SK-N-MC (cell line): ENCODE measurements around the gene CFI.

ENCODE experiments used
- DNase-seq: peaks from one replicate; pipeline ENCODE4 v3.0.0-alpha.2; 2011; ENCODE audit warnings: low read depth, low spot score
- H3K27ac ChIP-seq: fragments of 200-600 bp; sonication (generic); 2 replicates; pipeline ENCODE4 v1.5.1; 2016; ENCODE audit warnings: mixed run types
- H3K36me3 ChIP-seq: fragments of 200-600 bp; sonication (generic); 2 replicates; pipeline ENCODE4 v1.6.1; 2017; ENCODE audit warnings: antibody characterized with exemption, low read length, mixed read lengths; ENCODE audit not compliant: insufficient read depth
- H3K4me3 ChIP-seq: fragments of 200-600 bp; sonication (generic); 2 replicates; pipeline ENCODE4 v1.5.1; 2016
- H3K9ac ChIP-seq: fragments of 200-600 bp; sonication (generic); 2 replicates; pipeline ENCODE4 v1.8.0; 2017; ENCODE audit warnings: mixed run types, mixed read lengths; ENCODE audit not compliant: insufficient read length
- H3K9me3 ChIP-seq: fragments of 200-600 bp; sonication (generic); 2 replicates; pipeline ENCODE4 v1.6.1; 2017; ENCODE audit warnings: low read depth, mild to moderate bottlenecking, antibody characterized with exemption, low read length, moderate library complexity, mixed read lengths
- EZH2 ChIP-seq: fragments of 200-600 bp; sonication (generic); IDR thresholded peaks from one replicate; pipeline ENCODE4 v1.6.1; 2017; ENCODE audit warnings: antibody characterized with exemption
- FOXP2 ChIP-seq: optimal IDR thresholded peaks from 2 replicates; pipeline ENCODE3; 2011; ENCODE audit warnings: mild to moderate bottlenecking, moderate library complexity; ENCODE audit not compliant: insufficient read depth; ENCODE audit errors: extremely low read length, control extremely low read depth
- POLR2AphosphoS5 ChIP-seq: IDR thresholded peaks from 2 replicates; pipeline ENCODE4 v1.6.1; 2012; ENCODE audit warnings: mild to moderate bottlenecking, low read depth, low read length, borderline replicate concordance

CFI gene

DNA sequence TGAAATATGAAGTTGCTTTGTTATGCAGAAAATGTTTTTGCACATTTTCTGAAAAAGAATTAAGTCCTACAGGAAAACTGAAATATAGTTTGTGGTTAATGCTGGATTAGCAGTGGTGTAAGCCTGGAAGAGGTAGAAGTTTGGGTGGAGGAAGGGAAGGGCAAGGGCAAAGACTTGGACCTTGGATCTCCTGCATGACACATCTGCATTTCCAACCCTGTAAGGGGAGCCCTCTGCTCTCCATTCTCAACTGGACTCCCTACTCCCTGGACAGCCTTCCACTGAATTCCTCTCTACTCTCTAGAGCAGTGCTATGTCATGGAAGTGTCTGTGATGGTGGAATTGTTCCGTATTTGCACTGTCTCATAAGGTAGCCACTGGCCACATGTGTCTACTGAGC, 103.1 kb downstream of the CFI start:
- Histone ChIP-seq H3K4me3 (no peak overlapping the region), H3K27ac (0 out of 2 replicates have a peak overlapping the region, but pooled peaks have one; percentile 44), H3K9me3 (no peaks in the 10 kb centered on the region), H3K36me3 (peaks cover 8% of the 10 kb centered on the region), H3K9ac (no peak overlapping the region)
- TF ChIP-seq POLR2AphosphoS5, result no peak
- no peak for TF ChIP-seq FOXP2
- no peak for TF ChIP-seq EZH2
- DNase-seq, result no peak

DNA sequence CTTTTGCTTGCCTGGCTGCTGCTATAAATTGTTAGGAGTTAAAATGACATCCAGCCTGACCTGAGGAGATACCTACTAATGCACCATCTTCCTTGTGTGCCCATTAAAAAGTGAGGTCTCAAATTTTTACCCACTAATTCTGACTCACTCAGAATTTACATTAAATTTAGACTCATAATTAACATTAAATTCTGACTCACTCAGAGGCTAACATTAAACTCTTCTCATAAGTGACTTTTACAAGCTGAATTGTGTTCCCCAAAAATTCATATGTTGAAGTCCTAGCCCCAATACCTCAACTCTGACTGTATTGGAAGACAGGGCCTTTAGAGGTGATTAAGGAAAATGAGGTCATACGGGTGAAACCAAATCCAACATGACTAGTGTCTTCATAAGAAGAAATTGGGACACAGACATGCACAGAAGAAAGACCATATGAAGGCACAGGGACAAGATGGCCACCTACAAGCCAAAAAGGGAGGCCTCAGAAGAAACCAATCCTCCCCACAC, 110.3 kb downstream of the CFI start:
- TF ChIP-seq FOXP2 (no peak), EZH2 (no peak), POLR2AphosphoS5 (no peak)
- H3K4me3 ChIP-seq, result no peak overlapping the region

More for the DNA sequence above, 110.3 kb downstream of the CFI start:
- H3K9ac ChIP-seq, result no peak overlapping the region
- H3K27ac ChIP-seq, result no peak overlapping the region
- H3K9me3 ChIP-seq, result no peaks in the 10 kb centered on the region
- H3K36me3 ChIP-seq, result peaks cover 24% of the 10 kb centered on the region; the same call in 1 of the 2 replicates
- no peak for DNase-seq
